ENCODE results near the gene CHCHD3.

Gene CHCHD3

GRCh38 chr7:132806834-132807233 is 275.1 kb downstream of the CHCHD3 start:
- DNase-seq (ENCODE audit: low read depth): no peak

DNA sequence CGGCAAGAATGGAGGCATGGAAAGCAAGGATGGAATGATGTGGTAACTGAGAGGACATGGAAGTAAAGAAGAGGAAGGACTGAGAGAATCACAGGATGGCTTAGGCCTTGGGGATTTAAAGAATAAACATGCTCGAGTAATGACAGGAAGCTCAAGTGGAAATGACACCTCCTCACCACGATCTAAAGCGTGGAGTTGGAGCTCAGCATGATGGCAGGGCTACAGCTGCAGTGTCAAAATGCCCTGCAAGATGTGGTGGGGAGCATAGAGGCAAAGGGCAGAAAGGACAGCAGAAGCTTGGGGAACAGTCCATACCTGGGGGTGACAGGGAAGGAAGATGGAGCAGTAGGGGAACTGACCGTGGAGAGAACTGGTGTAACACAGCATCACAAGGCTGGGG is 276.1 kb downstream of the CHCHD3 start:
- DNase-seq (ENCODE audit: low read depth): no peak

DNA sequence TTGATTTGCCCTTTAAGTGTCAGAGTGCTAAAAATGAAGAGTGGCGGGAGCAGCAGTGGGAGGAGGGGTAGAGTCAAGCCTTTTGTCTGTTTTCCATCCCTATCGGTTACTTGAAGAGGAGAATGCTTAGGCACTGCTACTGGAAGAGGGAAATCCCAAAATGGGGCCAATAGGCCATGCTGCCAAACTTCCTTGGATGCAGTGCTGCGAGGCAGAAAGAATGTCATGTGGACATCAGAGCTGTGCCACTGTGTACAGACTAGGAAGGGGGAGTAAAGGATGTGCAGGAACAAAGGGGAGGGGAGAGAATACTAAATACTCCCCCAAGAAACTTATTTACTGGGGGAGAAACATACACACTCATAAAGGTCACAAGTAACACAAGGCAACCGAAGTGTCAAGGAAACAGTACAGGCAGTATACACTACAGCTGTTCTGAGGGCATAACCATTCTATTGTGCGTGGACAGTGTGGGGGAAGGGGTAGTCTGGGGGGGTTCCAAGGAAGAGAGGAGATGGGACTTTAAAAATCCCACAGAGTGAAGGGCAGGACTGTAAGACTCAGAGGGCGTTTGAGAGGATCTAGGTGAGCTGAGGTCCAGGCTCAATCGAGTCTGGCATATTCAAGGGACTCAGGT is 276.9 kb downstream of the CHCHD3 start:
- DNase-seq (ENCODE audit: low read depth): no peak

DNA sequence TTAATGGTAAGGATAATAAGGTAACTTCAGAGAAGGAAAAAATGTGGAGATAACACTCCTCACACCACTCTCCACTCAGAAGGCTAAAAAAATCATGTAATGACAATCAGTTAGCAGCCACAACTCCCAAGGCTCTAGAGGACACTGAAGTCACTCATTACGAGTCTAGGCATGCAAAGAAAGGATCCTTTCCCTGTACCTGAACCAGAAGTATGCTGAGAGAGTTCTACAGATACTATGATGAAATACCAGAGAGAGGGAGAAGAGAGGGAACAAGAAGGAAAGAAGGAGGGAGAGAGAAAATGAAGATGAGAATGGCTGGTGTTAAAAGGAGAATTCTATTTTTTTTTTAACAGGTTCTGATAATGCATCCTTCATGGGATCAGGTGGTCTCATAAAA is 281.4 kb downstream of the CHCHD3 start:
- no peak for DNase-seq (ENCODE audit: low read depth)

DNA sequence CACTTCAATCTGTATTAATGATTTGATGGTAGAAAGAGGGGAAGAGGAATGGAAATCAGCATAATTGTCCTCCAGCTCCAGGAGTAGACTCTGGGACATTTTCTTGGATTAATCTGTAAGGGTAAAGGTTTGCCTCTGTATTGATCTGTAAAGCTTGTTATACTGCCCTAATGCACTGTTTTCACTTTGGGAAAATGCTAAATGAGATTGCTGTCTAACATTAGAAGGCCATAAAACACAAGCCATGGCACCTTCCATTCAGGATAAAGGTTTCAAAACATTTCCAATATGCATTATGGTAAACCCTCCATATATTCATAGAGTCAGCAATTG is 282.8 kb downstream of the CHCHD3 start:
- no peak for DNase-seq (ENCODE audit: low read depth)

GRCh38 chr7:132797152-132797551 is 284.7 kb downstream of the CHCHD3 start:
- DNase-seq (ENCODE audit: low read depth): no peak

GRCh38 chr7:132793474-132793873 is 288.4 kb downstream of the CHCHD3 start:
- DNase-seq (ENCODE audit: low read depth): no peak

- DNase-seq (ENCODE audit: low read depth): no peak
Measured at GRCh38 chr7:132791036-132791435, 290.9 kb downstream of the CHCHD3 start.

GRCh38 chr7:132790104-132790503 is 291.8 kb downstream of the CHCHD3 start:
- no peak for DNase-seq (ENCODE audit: low read depth)

DNA sequence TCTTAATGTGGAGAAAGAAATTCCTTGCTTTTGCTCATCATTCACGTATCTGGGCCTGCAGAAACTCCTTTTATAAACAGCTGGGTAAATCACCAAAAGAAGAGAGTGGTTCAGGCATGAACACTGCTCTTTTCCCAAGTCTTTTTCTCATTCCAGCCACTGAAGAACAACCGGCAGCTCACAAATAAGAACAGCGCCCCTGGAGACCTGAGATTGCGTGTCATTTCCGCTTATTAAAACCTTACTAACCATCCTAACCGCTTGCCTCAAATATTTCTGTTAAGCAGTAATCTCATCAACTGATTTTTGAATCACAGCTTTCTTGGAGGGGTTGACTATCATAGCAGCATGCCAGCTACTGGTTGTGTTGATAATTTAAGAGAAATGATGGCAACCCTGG is 292.6 kb downstream of the CHCHD3 start:
- no peak for DNase-seq (ENCODE audit: low read depth)

- DNase-seq (ENCODE audit: low read depth): no peak
Measured at GRCh38 chr7:132785870-132786269, 296.0 kb downstream of the CHCHD3 start.

- no peak for DNase-seq (ENCODE audit: low read depth)
Measured at GRCh38 chr7:132784406-132784805, 297.5 kb downstream of the CHCHD3 start.

DNA sequence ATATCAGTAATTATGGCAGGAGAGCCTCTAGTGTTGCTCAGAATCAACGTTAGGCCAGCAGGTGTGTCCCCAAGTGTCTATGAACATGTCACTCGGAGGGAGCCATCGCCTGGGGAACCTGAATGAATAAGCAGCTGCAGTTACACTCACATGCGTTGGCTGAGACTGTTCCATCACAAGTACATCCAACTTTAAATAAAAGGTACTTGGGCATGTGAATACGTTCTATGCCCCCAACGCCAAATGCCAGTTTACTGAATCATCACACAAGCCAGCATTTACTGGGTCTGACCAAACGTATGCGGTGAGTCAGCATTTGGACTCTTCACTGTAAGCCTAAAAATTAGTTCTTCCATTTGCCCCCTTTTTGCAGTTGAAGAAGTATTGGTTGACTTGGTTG is 298.1 kb downstream of the CHCHD3 start:
- DNase-seq (ENCODE audit: low read depth): no peak

DNA sequence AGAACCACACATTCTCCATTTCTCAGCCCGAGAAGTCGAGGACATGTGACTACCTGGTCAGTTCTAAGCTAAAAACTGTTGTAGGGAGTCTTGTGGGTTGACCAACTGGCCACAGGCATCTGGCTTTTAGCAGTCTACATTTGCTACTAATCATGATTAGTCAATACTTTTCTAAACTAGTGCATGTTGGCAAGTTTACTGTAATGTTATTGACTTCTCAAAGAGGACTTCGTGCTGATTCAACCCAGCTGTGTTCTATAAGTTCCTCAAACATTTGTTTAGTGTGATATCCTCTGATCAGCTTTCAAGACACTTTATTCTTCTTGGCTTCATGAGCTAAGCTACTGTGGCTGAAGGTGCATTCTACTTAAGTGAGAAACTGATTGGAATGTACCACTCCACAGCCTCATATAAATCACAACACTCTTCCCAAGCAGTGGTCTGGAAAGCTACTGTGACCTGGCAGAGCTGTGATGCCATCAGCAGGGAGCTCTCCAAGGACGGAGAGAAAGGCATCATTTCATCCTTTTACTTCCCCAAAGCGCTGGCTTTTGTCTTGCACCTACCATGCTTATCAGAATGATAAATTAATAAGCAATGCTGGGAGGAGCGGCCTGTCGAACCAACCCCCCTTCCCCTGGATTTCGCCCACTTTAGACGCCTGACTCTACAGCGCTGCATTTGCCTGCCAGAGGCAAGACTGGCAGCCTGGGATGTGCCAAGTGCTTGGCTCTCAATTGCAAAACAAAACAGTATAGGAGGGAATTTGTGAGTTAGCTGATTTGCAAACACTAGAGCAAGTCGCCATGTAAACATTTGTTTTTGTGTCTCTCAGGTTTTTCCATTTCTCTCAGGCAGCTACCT is 298.9 kb downstream of the CHCHD3 start:
- DNase-seq (ENCODE audit: low read depth): no peak

- no peak for DNase-seq (ENCODE audit: low read depth)
Measured at GRCh38 chr7:132780822-132781221, 301.1 kb downstream of the CHCHD3 start.

GRCh38 chr7:132779164-132779563 is 302.7 kb downstream of the CHCHD3 start:
- DNase-seq (ENCODE audit: low read depth): no peak

DNA sequence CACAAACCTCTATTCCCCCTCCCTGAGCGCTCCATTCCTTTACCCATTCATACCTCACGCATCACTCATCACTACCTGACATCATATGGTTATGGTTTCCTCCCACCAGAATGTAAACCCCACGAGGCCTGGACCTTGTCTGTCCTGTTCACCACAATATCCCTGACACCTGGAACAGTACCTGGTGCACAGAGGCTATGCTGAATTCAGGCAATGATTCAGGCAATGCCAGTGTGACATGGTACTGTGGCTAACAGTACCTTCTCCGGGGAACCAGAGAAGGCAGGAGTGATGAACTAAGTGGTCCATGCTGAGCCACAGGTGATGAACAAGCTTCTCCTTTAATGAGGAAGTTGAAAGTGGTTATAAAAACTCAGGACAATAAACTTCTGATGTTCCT is 303.1 kb downstream of the CHCHD3 start:
- no peak for DNase-seq (ENCODE audit: low read depth)

GRCh38 chr7:132777956-132778355 is 303.9 kb downstream of the CHCHD3 start:
- no peak for DNase-seq (ENCODE audit: low read depth)

- no peak for DNase-seq (ENCODE audit: low read depth)
Measured at GRCh38 chr7:132777414-132777813, 304.5 kb downstream of the CHCHD3 start.

- DNase-seq (ENCODE audit: low read depth): no peak
Measured at GRCh38 chr7:132776048-132776620, 305.8 kb downstream of the CHCHD3 start.

GRCh38 chr7:132773527-132773956 is 308.3 kb downstream of the CHCHD3 start:
- DNase-seq (ENCODE audit: low read depth): no peak

GRCh38 chr7:132771301-132771730 is 310.6 kb downstream of the CHCHD3 start:
- no peak for DNase-seq (ENCODE audit: low read depth)

- no peak for DNase-seq (ENCODE audit: low read depth)
Measured at GRCh38 chr7:132770055-132770454, 311.8 kb downstream of the CHCHD3 start.

All from stimulated activated CD8-positive, alpha-beta memory T cell treated with anti-CD3 and anti-CD28 coated beads, Interleukin-7, amount 100 ng/mL, for 24 hours (primary cell).